ENCODE results near the gene VPS11. TPM values are rescaled to one million over a fixed set of nuclear protein-coding genes. Genes with fewer than 3 reads are reported as not detected.

Gene VPS11
- total and polyA plus RNA-seq, 2 experiments from 2014 or later = 11.5 to 13.4 TPM

- no peak for TF ChIP-seq ZNF462 (CRISPR knock-in tag; IDR thresholded peaks at IDR 0.05)
- TF ChIP-seq EZH2phosphoT487 (IDR thresholded peaks at IDR 0.05; ENCODE audit: unreplicated experiment) = no peak
- TF ChIP-seq EZH2 (IDR thresholded peaks at IDR 0.05; ENCODE audit: low read depth, unreplicated experiment) = no peak
- TF ChIP-seq CREB1 (CRISPR knock-in tag; IDR thresholded peaks at IDR 0.05; ENCODE audit: low read depth) = no peak
Observed at GRCh38 chr11:119113716-119114115, 46.1 kb downstream of the VPS11 start (continued).

GRCh38 chr11:119114351-119114750, 46.7 kb downstream of the VPS11 start:
- Histone ChIP-seq H3K27me3 (ENCODE audit: insufficient read depth) (peaks cover 3% of the 10 kb centered on the region), H3K79me2 (replicated peaks; ENCODE audit: insufficient read depth) (no peaks in the 10 kb centered on the region), H2AFZ (no peak overlapping the region), H3K36me3 (ENCODE audit: insufficient read depth) (no peaks in the 10 kb centered on the region), H3K9me2 (ENCODE audit: insufficient read depth) (no peaks in the 10 kb centered on the region), H3F3A (replicated peaks; ENCODE audit: low read depth) (no peaks in the 10 kb centered on the region), H3K4me2 (no peak overlapping the region), H3K4me3 (no peak overlapping the region), H3K27ac (ENCODE audit: low read depth) (no peak overlapping the region), H3K4me1 (ENCODE audit: insufficient read depth) (peaks cover 12% of the 10 kb centered on the region), H4K20me1 (replicated peaks; ENCODE audit: insufficient read depth) (no peaks in the 10 kb centered on the region)
- Mint-ChIP-seq H3K9me3 (no peaks in the 10 kb centered on the region), H3K4me3 (no peak overlapping the region), H3K27me3 (ENCODE audit: insufficient read depth, low read depth, poor library complexity) (peaks cover 4% of the 10 kb centered on the region), H3K4me1 (peaks cover 7% of the 10 kb centered on the region), H3K27ac (no peak overlapping the region), H3K36me3 (ENCODE audit: low read depth) (no peaks in the 10 kb centered on the region; the same call in 2 of the 3 replicates)
- ATAC-seq = no peak
- DNase-seq (ENCODE audit: low spot score) = no peak
- TF ChIP-seq JUNB (IDR thresholded peaks at IDR 0.05; ENCODE audit: unreplicated experiment) = no peak
- TF ChIP-seq ZNF114 (CRISPR knock-in tag; IDR thresholded peaks at IDR 0.05) = no peak
- no peak for TF ChIP-seq NANOG (IDR thresholded peaks at IDR 0.05; ENCODE audit: borderline replicate concordance)
- no peak for TF ChIP-seq POLR2AphosphoS5 (IDR thresholded peaks at IDR 0.05; ENCODE audit: low read depth)
- TF ChIP-seq ZNF462 (CRISPR knock-in tag; IDR thresholded peaks at IDR 0.05) = no peak
- TF ChIP-seq ZNF331 (CRISPR knock-in tag; IDR thresholded peaks at IDR 0.05; ENCODE audit: low read depth) = no peak
- no peak for TF ChIP-seq STAT1 (IDR thresholded peaks at IDR 0.05; ENCODE audit: unreplicated experiment)

Measured in GM23338 (cell line).